Hippocampal formation (tissue), 2 donors: ENCODE data around the gene ANKRD12.
"Not testable (repeated sequence)": the region's sequence is repeated elsewhere in the genome, so short reads cannot be mapped to it uniquely, and the experiment has no call there.

Experiments used
- DNase-seq, 2 donors: peaks; one replicate each; lab custom pipeline; 2025; lab: John Stamatoyannopoulos, UW

ANKRD12 gene

GRCh38 chr18:9140984-9141383 is 4.4 kb downstream of the ANKRD12 start:
- DNase-seq: no peak

GRCh38 chr18:9146224-9146623 is 9.6 kb downstream of the ANKRD12 start:
- no peak for DNase-seq

- peak; percentile 10 to 82 for DNase-seq
Measured at GRCh38 chr18:9147440-9148202, 11.0 kb downstream of the ANKRD12 start.

GRCh38 chr18:9148203-9148552 is 11.6 kb downstream of the ANKRD12 start:
- DNase-seq: no peak

GRCh38 chr18:9150121-9150520 is 13.5 kb downstream of the ANKRD12 start:
- DNase-seq: no peak

- DNase-seq: no peak
Measured at GRCh38 chr18:9153256-9153655, 16.7 kb downstream of the ANKRD12 start.

- DNase-seq: no peak
Measured at GRCh38 chr18:9156604-9157249, 20.1 kb downstream of the ANKRD12 start.

- no peak for DNase-seq
Measured at GRCh38 chr18:9157806-9158205, 21.2 kb downstream of the ANKRD12 start.

- no peak for DNase-seq
Measured at GRCh38 chr18:9160014-9160413, 23.4 kb downstream of the ANKRD12 start.

- not testable (repeated sequence) for DNase-seq
Measured at GRCh38 chr18:9162663-9163062, 26.1 kb downstream of the ANKRD12 start.

- not testable (repeated sequence) for DNase-seq
Measured at GRCh38 chr18:9164149-9164548, 27.6 kb downstream of the ANKRD12 start.

GRCh38 chr18:9165883-9166282 is 29.3 kb downstream of the ANKRD12 start:
- not testable (repeated sequence) for DNase-seq

- not testable (repeated sequence) for DNase-seq
Measured at GRCh38 chr18:9169515-9169914, 32.9 kb downstream of the ANKRD12 start.

- DNase-seq: not testable (repeated sequence)
Measured at GRCh38 chr18:9171919-9172318, 35.3 kb downstream of the ANKRD12 start.

GRCh38 chr18:9172506-9173127 is 36.0 kb downstream of the ANKRD12 start:
- DNase-seq: no peak

- no peak for DNase-seq
Measured at GRCh38 chr18:9173770-9174233, 37.2 kb downstream of the ANKRD12 start.

- DNase-seq: no peak
Measured at GRCh38 chr18:9174302-9174701, 37.7 kb downstream of the ANKRD12 start.

GRCh38 chr18:9175115-9175514 is 38.5 kb downstream of the ANKRD12 start:
- DNase-seq: no peak

GRCh38 chr18:9177031-9177430 is 40.5 kb downstream of the ANKRD12 start:
- DNase-seq: no peak

GRCh38 chr18:9177466-9177865 is 40.9 kb downstream of the ANKRD12 start:
- no peak for DNase-seq

- DNase-seq: no peak
Measured at GRCh38 chr18:9178557-9178956, 42.0 kb downstream of the ANKRD12 start.

GRCh38 chr18:9181275-9181674 is 44.7 kb downstream of the ANKRD12 start:
- DNase-seq: no peak

GRCh38 chr18:9182852-9183399 is 46.3 kb downstream of the ANKRD12 start:
- no peak for DNase-seq
